ENCODE data around the gene SASH3. TPM values are rescaled to one million over a fixed set of nuclear protein-coding genes. Genes with fewer than 3 reads are reported as not detected.

Gene SASH3
- total RNA-seq, 1 donor from 2014 or later: not detected

- no peak for TF ChIP-seq CTCF (IDR thresholded peaks at IDR 0.05; ENCODE audit: insufficient read depth, low read length, severe bottlenecking)
- Histone ChIP-seq H3K36me3 (ENCODE audit: control insufficient read depth, insufficient read depth, low read length) (no peaks in the 10 kb centered on the region), H3K27me3 (ENCODE audit: control insufficient read depth, insufficient read depth, low read length) (no peaks in the 10 kb centered on the region), H3K4me3 (ENCODE audit: low read depth, low read length) (no peak overlapping the region)
- FAIRE-seq (no peak), DNase-seq (ENCODE audit: low read depth) (no peak)
Observed at GRCh38 chrX:129791961-129792570, 12.3 kb downstream of the SASH3 start.

GRCh38 chrX:129792586-129793291 is 13.0 kb downstream of the SASH3 start:
- DNase-seq (ENCODE audit: low read depth): no peak
- no peak for FAIRE-seq
- H3K36me3 ChIP-seq (ENCODE audit: control insufficient read depth, insufficient read depth, low read length): no peaks in the 10 kb centered on the region
- H3K4me3 ChIP-seq (ENCODE audit: low read depth, low read length): no peak overlapping the region
- no peaks in the 10 kb centered on the region for H3K27me3 ChIP-seq (ENCODE audit: control insufficient read depth, insufficient read depth, low read length)
- no peak for TF ChIP-seq CTCF (IDR thresholded peaks at IDR 0.05; ENCODE audit: insufficient read depth, low read length, severe bottlenecking)

GRCh38 chrX:129793604-129794191 is 13.9 kb downstream of the SASH3 start:
- no peak for TF ChIP-seq CTCF (IDR thresholded peaks at IDR 0.05; ENCODE audit: insufficient read depth, low read length, severe bottlenecking)
- no peaks in the 10 kb centered on the region for H3K36me3 ChIP-seq (ENCODE audit: control insufficient read depth, insufficient read depth, low read length)
- DNase-seq (ENCODE audit: low read depth) (no peak), FAIRE-seq (no peak)
- no peaks in the 10 kb centered on the region for H3K27me3 ChIP-seq (ENCODE audit: control insufficient read depth, insufficient read depth, low read length)
- H3K4me3 ChIP-seq (ENCODE audit: low read depth, low read length): no peak overlapping the region

GRCh38 chrX:129795584-129795983 is 15.8 kb downstream of the SASH3 start:
- no peak for TF ChIP-seq CTCF (IDR thresholded peaks at IDR 0.05; ENCODE audit: insufficient read depth, low read length, severe bottlenecking)
- FAIRE-seq (no peak), DNase-seq (ENCODE audit: low read depth) (no peak)

GRCh38 chrX:129797251-129797906 is 17.6 kb downstream of the SASH3 start:
- Histone ChIP-seq H3K36me3 (ENCODE audit: control insufficient read depth, insufficient read depth, low read length) (no peaks in the 10 kb centered on the region), H3K27me3 (ENCODE audit: control insufficient read depth, insufficient read depth, low read length) (no peaks in the 10 kb centered on the region), H3K4me3 (ENCODE audit: low read depth, low read length) (no peak overlapping the region)
- TF ChIP-seq CTCF (IDR thresholded peaks at IDR 0.05; ENCODE audit: insufficient read depth, low read length, severe bottlenecking): no peak
- no peak for FAIRE-seq
- no peak for DNase-seq (ENCODE audit: low read depth)

More at GRCh38 chrX:129795584-129795983, 15.8 kb downstream of the SASH3 start:
- H3K27me3 ChIP-seq (ENCODE audit: control insufficient read depth, insufficient read depth, low read length): no peaks in the 10 kb centered on the region
- H3K36me3 ChIP-seq (ENCODE audit: control insufficient read depth, insufficient read depth, low read length): no peaks in the 10 kb centered on the region
- H3K4me3 ChIP-seq (ENCODE audit: low read depth, low read length): no peak overlapping the region
